Smooth muscle cell of the brain vasculature (primary cell): Measurements from ENCODE around the gene PRTN3.
A peak's percentile ranks its signal among the peaks of the same experiment; 100 is the strongest.
"Not testable (repeated sequence)": the region's sequence is repeated elsewhere in the genome, so short reads cannot be mapped to it uniquely, and the experiment has no call there.

Experiments used
- DNase-seq: peaks from one replicate; pipeline ENCODE4 v3.0.0-alpha.2; 2012; ENCODE audit warnings: low read depth, low spot score

Gene PRTN3

DNA sequence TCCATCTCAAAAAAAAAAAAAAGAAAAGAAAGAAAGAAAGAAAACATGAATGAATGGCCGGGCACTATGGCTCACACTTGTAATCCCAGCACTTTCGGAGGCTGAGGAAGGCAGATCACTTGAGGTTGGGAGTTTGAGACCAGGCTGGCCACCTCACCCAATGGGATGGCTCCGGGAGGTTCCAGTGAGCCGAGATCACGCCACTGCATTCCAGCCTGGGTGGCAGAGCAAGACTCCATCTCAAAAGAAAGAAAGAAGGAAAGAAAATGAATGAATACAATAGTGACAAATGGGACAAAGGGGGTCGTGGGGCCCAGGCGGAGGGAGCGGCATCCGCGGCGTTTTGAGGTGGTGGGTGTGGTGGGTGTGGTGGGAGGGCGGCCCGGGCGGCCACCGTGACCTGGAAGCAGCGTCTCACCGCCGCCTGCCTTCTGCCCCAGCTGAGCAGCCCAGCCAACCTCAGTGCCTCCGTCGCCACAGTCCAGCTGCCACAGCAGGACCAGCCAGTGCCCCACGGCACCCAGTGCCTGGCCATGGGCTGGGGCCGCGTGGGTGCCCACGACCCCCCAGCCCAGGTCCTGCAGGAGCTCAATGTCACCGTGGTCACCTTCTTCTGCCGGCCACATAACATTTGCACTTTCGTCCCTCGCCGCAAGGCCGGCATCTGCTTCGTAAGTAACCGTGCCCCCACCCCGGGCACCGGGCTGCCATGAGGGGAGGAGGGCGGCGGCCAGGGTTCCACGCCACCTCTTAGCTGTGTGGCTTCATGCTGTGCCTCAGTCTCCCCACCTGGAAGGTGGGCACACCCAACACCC is 5.1 kb downstream of the PRTN3 start:
- no peak for DNase-seq

DNA sequence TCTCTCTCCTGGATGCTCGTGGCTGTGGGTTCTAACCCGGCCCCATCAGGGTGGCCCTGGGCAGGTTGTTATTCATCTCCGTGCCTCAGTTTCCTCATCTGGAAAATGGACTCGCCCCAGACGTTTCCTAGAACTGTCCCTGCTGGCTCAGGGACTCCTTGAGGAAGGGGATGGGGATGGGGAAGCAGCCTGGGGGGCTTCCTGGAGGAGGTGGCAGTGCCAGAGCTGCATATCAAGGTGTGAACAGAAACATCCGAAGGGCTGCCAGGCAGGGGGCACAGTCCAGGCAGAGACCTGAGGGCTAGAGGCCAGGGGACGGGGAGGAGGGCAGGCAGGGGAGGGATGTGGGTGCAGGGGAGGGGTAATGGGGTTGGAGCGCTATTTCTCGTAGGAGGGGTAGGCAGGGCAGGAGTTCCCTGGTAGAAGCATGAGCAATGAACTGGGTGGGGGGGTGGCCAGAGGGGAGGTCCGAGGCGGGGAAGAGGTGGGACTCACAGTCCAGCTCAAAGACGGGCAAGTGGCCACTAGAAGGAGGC is 7.7 kb downstream of the PRTN3 start:
- no peak for DNase-seq

DNA sequence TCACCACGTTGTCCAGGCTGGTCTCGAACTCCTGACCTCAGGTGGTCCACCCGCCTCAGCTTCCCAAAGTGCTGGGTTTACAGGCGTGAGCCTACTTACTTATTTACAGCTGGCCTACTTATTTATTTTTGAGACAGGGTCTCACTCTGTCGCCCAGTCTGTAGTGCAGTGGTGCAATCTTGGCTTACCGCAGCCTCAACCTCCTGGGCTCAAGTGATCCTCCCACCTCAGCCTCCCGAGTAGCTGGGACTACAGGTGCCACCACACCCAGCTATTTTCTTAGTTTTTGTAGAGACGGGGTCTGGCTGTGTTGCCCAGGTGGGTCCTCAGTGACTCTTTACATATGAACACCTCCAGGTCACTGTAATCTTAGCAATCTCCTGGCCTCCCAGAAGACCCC is 8.4 kb downstream of the PRTN3 start:
- not testable (repeated sequence) for DNase-seq

GRCh38 chr19:850221-850978 is 9.6 kb downstream of the PRTN3 start:
- DNase-seq: peak; percentile 89

DNA sequence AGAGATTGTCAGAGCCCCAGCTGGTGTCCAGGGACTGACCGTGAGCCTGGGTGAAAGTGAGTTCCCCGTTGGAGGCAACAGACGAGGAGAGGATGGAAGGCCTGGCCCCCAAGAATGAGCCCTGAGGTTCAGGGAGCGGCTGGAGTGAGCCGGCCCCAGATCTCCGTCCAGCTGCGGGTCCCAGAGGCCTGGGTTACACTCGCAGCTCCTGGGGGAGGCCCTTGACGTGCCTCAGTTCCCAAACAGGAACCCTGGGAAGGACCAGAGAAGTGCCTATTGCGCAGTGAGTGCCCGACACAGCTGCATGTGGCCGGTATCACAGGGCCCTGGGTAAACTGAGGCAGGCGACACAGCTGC is 10.2 kb downstream of the PRTN3 start:
- no peak for DNase-seq

DNA sequence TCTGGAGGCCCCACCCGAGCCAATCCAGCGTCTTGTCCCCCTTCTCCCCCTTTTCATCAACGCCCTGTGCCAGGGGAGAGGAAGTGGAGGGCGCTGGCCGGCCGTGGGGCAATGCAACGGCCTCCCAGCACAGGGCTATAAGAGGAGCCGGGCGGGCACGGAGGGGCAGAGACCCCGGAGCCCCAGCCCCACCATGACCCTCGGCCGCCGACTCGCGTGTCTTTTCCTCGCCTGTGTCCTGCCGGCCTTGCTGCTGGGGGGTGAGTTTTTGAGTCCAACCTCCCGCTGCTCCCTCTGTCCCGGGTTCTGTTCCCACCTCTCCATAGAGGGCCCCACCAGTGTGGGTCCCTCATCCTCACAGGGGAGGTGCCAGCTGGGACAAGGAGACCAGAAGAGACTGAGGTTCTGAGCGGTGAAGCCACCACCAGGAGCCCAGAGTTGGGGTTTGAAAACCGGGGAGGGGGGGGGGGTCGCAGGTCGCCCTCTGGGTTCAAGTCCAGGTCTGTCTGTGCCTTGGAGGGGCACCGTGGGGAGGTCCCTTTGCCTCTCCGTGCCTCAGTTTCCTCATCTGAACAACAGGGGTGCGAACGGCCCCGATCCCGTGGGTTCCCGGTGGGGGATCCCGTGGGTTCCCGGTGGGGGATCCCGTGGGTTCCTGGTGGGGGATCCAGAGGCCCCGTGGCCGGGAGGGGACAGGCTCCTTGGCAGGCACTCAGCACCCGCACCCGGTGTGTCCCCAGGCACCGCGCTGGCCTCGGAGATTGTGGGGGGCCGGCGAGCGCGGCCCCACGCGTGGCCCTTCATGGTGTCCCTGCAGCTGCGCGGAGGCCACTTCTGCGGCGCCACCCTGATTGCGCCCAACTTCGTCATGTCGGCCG is 11.6 kb downstream of the PRTN3 start, which contains the start of gene ELANE:
Gene ELANE, plus strand, starts transcription at position 168 of the 878 bp plus-strand sequence. Its CDS starts 26 bp downstream, at position 194.
- DNase-seq: no peak

DNA sequence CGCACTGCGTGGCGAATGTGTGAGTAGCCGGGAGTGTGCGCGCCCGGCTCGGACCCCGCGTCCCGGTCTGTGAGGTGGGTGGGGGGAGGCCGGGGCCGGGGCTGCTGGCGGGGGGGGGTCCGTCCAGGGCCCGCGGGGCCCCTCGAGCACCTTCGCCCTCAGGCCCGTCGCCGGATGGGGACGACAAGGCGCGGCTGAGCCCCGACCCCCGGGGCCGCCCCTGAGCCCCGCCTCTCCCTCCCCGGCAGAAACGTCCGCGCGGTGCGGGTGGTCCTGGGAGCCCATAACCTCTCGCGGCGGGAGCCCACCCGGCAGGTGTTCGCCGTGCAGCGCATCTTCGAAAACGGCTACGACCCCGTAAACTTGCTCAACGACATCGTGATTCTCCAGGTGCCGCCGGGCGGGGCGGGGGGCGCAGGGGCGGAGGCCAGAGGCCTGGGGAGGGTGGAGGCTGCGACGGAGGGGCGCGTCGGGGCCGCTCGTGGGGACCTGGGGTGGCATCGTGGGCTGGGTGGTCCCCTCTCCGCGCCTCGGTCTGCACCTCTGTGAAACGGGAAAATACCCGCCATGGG is 12.3 kb downstream of the PRTN3 start:
- DNase-seq: no peak

DNA sequence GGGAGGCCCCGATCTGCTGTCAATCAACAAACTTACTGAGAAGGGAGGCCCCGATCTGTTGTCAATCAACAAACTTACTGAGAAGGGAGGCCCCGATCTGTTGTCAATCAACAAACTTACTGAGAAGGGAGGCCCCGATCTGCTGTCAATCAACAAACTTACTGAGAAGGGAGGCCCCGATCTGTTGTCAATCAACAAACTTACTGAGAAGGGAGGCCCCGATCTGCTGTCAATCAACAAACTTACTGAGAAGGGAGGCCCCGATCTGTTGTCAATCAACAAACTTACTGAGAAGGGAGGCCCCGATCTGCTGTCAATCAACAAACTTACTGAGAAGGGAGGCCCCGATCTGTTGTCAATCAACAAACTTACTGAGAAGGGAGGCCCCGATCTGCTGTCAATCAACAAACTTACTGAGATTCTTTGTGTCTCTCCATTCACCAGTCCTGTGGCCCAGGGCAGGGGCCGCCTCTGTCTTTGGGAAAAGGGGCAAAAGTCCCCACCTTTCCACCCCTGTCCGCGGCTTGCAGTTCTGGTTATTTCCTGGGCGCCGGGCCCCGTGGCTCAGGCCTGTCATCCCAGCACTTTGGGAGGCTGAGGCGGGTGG is 12.9 kb downstream of the PRTN3 start:
- DNase-seq: not testable (repeated sequence)

- DNase-seq: no peak
Measured at GRCh38 chr19:854549-854948, 13.8 kb downstream of the PRTN3 start.

- DNase-seq: no peak
Measured at GRCh38 chr19:855142-855541, 14.3 kb downstream of the PRTN3 start.

GRCh38 chr19:855566-856120 is 14.8 kb downstream of the PRTN3 start:
- no peak for DNase-seq

DNA sequence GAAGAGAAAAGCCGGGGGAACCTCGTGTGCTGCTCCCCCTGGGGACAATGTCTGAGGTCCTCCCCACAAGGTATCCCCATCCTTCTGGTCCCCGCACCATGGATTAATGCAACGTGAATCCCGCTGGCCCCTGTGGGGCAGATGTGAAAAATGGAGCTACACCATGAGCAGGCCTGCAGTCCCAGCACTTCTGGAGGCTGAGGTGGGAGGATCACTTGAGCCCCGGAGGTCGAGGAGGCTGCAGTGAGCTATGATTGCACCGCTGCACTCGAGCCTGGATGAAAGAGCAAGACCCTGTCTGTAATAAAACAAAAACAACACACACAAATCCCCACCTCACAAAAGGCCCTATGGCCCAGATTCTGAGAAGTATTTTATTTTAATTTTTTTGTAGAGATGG is 17.5 kb downstream of the PRTN3 start:
- DNase-seq: no peak

DNA sequence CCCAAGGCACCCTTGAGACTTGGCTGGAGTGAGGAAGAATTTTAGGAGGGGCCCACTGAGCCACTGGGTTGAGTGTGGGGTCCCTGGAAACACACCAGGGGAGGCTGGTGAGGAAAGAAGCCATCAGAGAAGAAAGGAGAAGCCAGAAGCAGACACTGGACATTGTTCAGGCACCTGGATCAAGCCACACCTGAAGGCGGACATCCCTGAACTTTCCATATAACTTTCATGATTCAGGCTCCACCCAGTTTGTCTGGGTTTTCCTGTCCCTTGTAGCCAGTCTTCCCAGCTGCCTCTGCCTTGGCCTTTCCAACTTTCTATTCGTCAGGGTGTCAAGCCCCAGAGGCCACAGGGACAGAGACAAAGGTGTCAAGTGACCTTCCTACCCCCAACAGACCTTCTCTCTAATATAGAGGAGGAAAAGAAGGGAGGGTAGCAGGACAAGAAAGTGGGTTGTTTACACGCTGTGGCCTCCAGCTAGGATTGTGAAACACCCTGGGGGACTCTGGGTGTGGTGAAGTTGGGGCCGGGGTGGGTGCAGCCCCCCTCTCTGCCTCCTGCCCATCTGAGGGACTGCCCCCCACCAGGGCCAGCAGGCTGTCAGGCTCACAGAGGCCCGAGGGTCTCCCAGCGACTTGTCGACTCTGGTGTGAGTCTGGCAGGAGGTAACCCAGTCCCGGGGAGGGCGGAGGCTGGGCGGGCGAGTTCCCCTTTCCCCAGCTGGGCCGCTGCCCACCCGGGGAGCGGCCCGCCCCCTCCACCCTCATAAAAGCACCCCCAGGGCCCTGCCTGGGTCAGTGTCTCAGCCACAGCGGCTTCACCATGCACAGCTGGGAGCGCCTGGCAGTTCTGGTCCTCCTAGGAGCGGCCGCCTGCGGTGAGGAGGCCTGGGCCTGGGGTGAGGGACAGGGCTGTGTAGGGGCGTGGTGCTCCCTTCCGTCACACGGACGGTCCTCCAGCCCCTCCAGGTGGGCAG is 18.4 kb downstream of the PRTN3 start, which contains the start of gene CFD:
Gene CFD, plus strand, starts transcription at position 797 of the 976 bp plus-strand sequence. Its CDS starts 26 bp downstream, at position 823.
- no peak for DNase-seq

DNA sequence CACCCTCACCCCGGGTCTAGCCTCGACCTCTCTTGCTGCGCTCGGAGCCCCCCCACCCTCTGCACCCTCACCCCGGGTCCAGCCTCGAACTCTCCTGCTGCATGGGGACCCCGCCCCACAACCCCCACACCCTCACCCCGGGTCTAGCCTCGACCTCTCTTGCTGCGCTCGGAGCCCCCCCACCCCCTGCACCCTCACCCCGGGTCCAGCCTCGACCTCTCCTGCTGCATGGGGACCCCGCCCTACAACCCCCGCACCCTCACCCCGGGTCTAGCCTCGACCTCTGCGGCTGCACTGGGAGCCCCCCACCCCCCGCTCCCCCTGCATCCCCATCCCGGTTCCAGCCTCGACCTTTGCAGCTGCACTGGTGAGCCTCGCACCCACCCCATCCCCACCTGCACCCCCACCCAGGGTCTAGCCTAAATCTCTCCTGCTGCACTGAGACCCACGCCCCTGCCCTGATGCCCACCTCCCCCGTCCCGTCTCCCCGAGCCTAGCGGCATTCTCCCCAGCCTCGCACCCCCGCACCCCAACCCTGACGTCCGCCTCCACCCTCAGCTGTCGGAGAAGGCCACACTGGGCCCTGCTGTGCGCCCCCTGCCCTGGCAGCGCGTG is 20.4 kb downstream of the PRTN3 start:
- DNase-seq: no peak

- DNase-seq: no peak
Measured at GRCh38 chr19:861756-862580, 21.2 kb downstream of the PRTN3 start.

DNA sequence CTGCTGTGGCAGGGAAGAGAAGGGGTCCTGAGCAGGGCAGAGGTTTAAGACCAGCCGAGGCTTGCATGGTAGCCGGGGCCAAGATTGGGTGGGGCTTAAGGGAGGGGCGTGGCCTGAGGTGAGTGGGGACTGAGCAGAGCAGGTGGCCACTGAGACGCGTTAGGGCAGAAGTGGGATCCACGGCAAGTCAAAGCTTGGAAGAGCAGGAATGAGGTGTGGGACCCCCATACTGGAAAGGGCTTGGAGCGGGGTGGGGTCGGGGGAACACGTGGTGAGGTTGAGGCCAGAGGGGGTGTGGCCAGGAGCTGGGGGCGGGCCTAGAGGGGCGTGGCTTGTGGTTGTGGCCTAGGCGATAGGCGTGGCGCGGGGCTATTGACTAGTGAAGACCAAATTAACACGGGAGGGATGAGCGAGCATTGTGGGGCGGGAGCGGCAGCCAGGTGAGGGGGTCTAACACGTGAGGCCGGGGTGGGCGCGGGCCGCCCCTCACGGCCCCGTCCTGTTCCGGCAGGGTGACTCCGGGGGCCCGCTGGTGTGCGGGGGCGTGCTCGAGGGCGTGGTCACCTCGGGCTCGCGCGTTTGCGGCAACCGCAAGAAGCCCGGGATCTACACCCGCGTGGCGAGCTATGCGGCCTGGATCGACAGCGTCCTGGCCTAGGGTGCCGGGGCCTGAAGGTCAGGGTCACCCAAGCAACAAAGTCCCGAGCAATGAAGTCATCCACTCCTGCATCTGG is 21.9 kb downstream of the PRTN3 start:
- no peak for DNase-seq

- DNase-seq: no peak
Measured at GRCh38 chr19:863315-863620, 22.5 kb downstream of the PRTN3 start.
